ENCODE measurements around the gene ADCYAP1R1.

The ADCYAP1R1 gene

GRCh38 chr7:31020652-31021051, 31.5 kb upstream of the ADCYAP1R1 start:
- Histone ChIP-seq H3K27me3 (ENCODE audit: control insufficient read depth, insufficient read depth, low read length) (peaks cover 7% of the 10 kb centered on the region), H3K4me3 (ENCODE audit: low read length) (no peak overlapping the region), H3K9ac (ENCODE audit: low read depth, low read length) (no peak overlapping the region), H3K4me2 (ENCODE audit: low read length) (no peak overlapping the region), H3K36me3 (ENCODE audit: insufficient read depth, low read length) (no peaks in the 10 kb centered on the region), H3K4me1 (ENCODE audit: control insufficient read depth, insufficient read depth, low read length) (no peaks in the 10 kb centered on the region), H3K9me3 (replicated peaks; ENCODE audit: low read length) (no peaks in the 10 kb centered on the region)

- peaks cover 12% of the 10 kb centered on the region for H3K27me3 ChIP-seq (ENCODE audit: control insufficient read depth, insufficient read depth, low read length)
- no peaks in the 10 kb centered on the region for H3K4me1 ChIP-seq (ENCODE audit: control insufficient read depth, insufficient read depth, low read length)
- no peak overlapping the region for H3K4me2 ChIP-seq (ENCODE audit: low read length)
- no peaks in the 10 kb centered on the region for H3K36me3 ChIP-seq (ENCODE audit: insufficient read depth, low read length)
- no peak overlapping the region for H3K9ac ChIP-seq (ENCODE audit: low read depth, low read length)
- no peak overlapping the region for H3K4me3 ChIP-seq (ENCODE audit: low read length)
- H3K9me3 ChIP-seq (replicated peaks; ENCODE audit: low read length): no peaks in the 10 kb centered on the region
Measured at GRCh38 chr7:31022117-31022516, 30.0 kb upstream of the ADCYAP1R1 start.

GRCh38 chr7:31022726-31023125, 29.4 kb upstream of the ADCYAP1R1 start:
- Histone ChIP-seq H3K4me2 (ENCODE audit: low read length) (no peak overlapping the region), H3K9ac (ENCODE audit: low read depth, low read length) (no peak overlapping the region), H3K36me3 (ENCODE audit: insufficient read depth, low read length) (no peaks in the 10 kb centered on the region), H3K9me3 (replicated peaks; ENCODE audit: low read length) (no peaks in the 10 kb centered on the region), H3K4me1 (ENCODE audit: control insufficient read depth, insufficient read depth, low read length) (no peaks in the 10 kb centered on the region), H3K27me3 (ENCODE audit: control insufficient read depth, insufficient read depth, low read length) (peaks cover 12% of the 10 kb centered on the region), H3K4me3 (ENCODE audit: low read length) (no peak overlapping the region)

- no peaks in the 10 kb centered on the region for H3K9me3 ChIP-seq (replicated peaks; ENCODE audit: low read length)
- H3K4me2 ChIP-seq (ENCODE audit: low read length): no peak overlapping the region
- H3K4me3 ChIP-seq (ENCODE audit: low read length): no peak overlapping the region
- H3K36me3 ChIP-seq (ENCODE audit: insufficient read depth, low read length): no peaks in the 10 kb centered on the region
- no peak overlapping the region for H3K9ac ChIP-seq (ENCODE audit: low read depth, low read length)
- peaks cover 14% of the 10 kb centered on the region for H3K27me3 ChIP-seq (ENCODE audit: control insufficient read depth, insufficient read depth, low read length)
- no peaks in the 10 kb centered on the region for H3K4me1 ChIP-seq (ENCODE audit: control insufficient read depth, insufficient read depth, low read length)
Measured at GRCh38 chr7:31023877-31024276, 28.2 kb upstream of the ADCYAP1R1 start.

GRCh38 chr7:31027161-31027965, 24.7 kb upstream of the ADCYAP1R1 start:
- Histone ChIP-seq H3K4me2 (ENCODE audit: low read length) (no peak overlapping the region), H3K27me3 (ENCODE audit: control insufficient read depth, insufficient read depth, low read length) (peaks cover 24% of the 10 kb centered on the region), H3K4me3 (ENCODE audit: low read length) (no peak overlapping the region), H3K9me3 (replicated peaks; ENCODE audit: low read length) (no peaks in the 10 kb centered on the region), H3K9ac (ENCODE audit: low read depth, low read length) (no peak overlapping the region), H3K4me1 (ENCODE audit: control insufficient read depth, insufficient read depth, low read length) (no peaks in the 10 kb centered on the region), H3K36me3 (ENCODE audit: insufficient read depth, low read length) (no peaks in the 10 kb centered on the region)

GRCh38 chr7:31028006-31028405, 24.1 kb upstream of the ADCYAP1R1 start:
- H3K4me2 ChIP-seq (ENCODE audit: low read length): no peak overlapping the region
- H3K27me3 ChIP-seq (ENCODE audit: control insufficient read depth, insufficient read depth, low read length): peaks cover 27% of the 10 kb centered on the region
- no peaks in the 10 kb centered on the region for H3K4me1 ChIP-seq (ENCODE audit: control insufficient read depth, insufficient read depth, low read length)
- H3K9ac ChIP-seq (ENCODE audit: low read depth, low read length): no peak overlapping the region
- no peak overlapping the region for H3K4me3 ChIP-seq (ENCODE audit: low read length)
- no peaks in the 10 kb centered on the region for H3K36me3 ChIP-seq (ENCODE audit: insufficient read depth, low read length)
- H3K9me3 ChIP-seq (replicated peaks; ENCODE audit: low read length): no peaks in the 10 kb centered on the region

GRCh38 chr7:31028417-31028992, 23.6 kb upstream of the ADCYAP1R1 start:
- H3K36me3 ChIP-seq (ENCODE audit: insufficient read depth, low read length): no peaks in the 10 kb centered on the region
- H3K4me1 ChIP-seq (ENCODE audit: control insufficient read depth, insufficient read depth, low read length): no peaks in the 10 kb centered on the region
- H3K9me3 ChIP-seq (replicated peaks; ENCODE audit: low read length): no peaks in the 10 kb centered on the region
- H3K9ac ChIP-seq (ENCODE audit: low read depth, low read length): no peak overlapping the region
- H3K27me3 ChIP-seq (ENCODE audit: control insufficient read depth, insufficient read depth, low read length): peaks cover 29% of the 10 kb centered on the region
- no peak overlapping the region for H3K4me2 ChIP-seq (ENCODE audit: low read length)
- H3K4me3 ChIP-seq (ENCODE audit: low read length): no peak overlapping the region

- Histone ChIP-seq H3K4me1 (ENCODE audit: control insufficient read depth, insufficient read depth, low read length) (no peaks in the 10 kb centered on the region), H3K36me3 (ENCODE audit: insufficient read depth, low read length) (no peaks in the 10 kb centered on the region)
Measured at GRCh38 chr7:31029251-31030042, 22.7 kb upstream of the ADCYAP1R1 start.

GRCh38 chr7:31033674-31034300, 18.3 kb upstream of the ADCYAP1R1 start:
- Histone ChIP-seq H3K4me3 (ENCODE audit: low read length) (no peak overlapping the region), H3K27me3 (ENCODE audit: control insufficient read depth, insufficient read depth, low read length) (peaks cover 37% of the 10 kb centered on the region), H3K4me1 (ENCODE audit: control insufficient read depth, insufficient read depth, low read length) (no peaks in the 10 kb centered on the region)

More at GRCh38 chr7:31029251-31030042, 22.7 kb upstream of the ADCYAP1R1 start:
- Histone ChIP-seq H3K9ac (ENCODE audit: low read depth, low read length) (no peak overlapping the region), H3K4me3 (ENCODE audit: low read length) (no peak overlapping the region), H3K27me3 (ENCODE audit: control insufficient read depth, insufficient read depth, low read length) (peaks cover 35% of the 10 kb centered on the region), H3K4me2 (ENCODE audit: low read length) (no peak overlapping the region), H3K9me3 (replicated peaks; ENCODE audit: low read length) (no peaks in the 10 kb centered on the region)

GRCh38 chr7:31036924-31037323, 15.2 kb upstream of the ADCYAP1R1 start:
- Histone ChIP-seq H3K4me2 (ENCODE audit: low read length) (no peak overlapping the region), H3K9me3 (replicated peaks; ENCODE audit: low read length) (no peaks in the 10 kb centered on the region), H3K9ac (ENCODE audit: low read depth, low read length) (no peak overlapping the region), H3K27me3 (ENCODE audit: control insufficient read depth, insufficient read depth, low read length) (peaks cover 27% of the 10 kb centered on the region), H3K36me3 (ENCODE audit: insufficient read depth, low read length) (no peaks in the 10 kb centered on the region), H3K4me1 (ENCODE audit: control insufficient read depth, insufficient read depth, low read length) (no peaks in the 10 kb centered on the region), H3K4me3 (ENCODE audit: low read length) (no peak overlapping the region)

More at GRCh38 chr7:31033674-31034300, 18.3 kb upstream of the ADCYAP1R1 start:
- no peaks in the 10 kb centered on the region for H3K9me3 ChIP-seq (replicated peaks; ENCODE audit: low read length)
- no peak overlapping the region for H3K4me2 ChIP-seq (ENCODE audit: low read length)
- no peak overlapping the region for H3K9ac ChIP-seq (ENCODE audit: low read depth, low read length)
- H3K36me3 ChIP-seq (ENCODE audit: insufficient read depth, low read length): no peaks in the 10 kb centered on the region

GRCh38 chr7:31043051-31043471, 9.0 kb upstream of the ADCYAP1R1 start:
- Histone ChIP-seq H3K4me1 (ENCODE audit: control insufficient read depth, insufficient read depth, low read length) (no peaks in the 10 kb centered on the region), H3K9ac (ENCODE audit: low read depth, low read length) (no peak overlapping the region), H3K9me3 (replicated peaks; ENCODE audit: low read length) (no peaks in the 10 kb centered on the region), H3K4me3 (ENCODE audit: low read length) (no peak overlapping the region), H3K4me2 (ENCODE audit: low read length) (no peak overlapping the region), H3K27me3 (ENCODE audit: control insufficient read depth, insufficient read depth, low read length) (peaks cover 30% of the 10 kb centered on the region), H3K36me3 (ENCODE audit: insufficient read depth, low read length) (no peaks in the 10 kb centered on the region)

All from skeletal muscle satellite cell (primary cell).